ENCODE data around the gene JMJD6. TPM values are rescaled to one million over a fixed set of nuclear protein-coding genes. Genes with fewer than 3 reads are reported as not detected.
A peak's percentile ranks its signal among the peaks of the same experiment; 100 is the strongest.

The JMJD6 gene
- total and polyA plus RNA-seq, 9 of the 15 experiments (the other 6 are each of a cell fraction or from before 2014, with no cell fraction given) = 2.5 to 52.3 (median 36.3) TPM

GRCh38 chr17:76671123-76671911 lies 55.1 kb downstream of the JMJD6 start (continued):
- TF ChIP-seq, protein P1, sequence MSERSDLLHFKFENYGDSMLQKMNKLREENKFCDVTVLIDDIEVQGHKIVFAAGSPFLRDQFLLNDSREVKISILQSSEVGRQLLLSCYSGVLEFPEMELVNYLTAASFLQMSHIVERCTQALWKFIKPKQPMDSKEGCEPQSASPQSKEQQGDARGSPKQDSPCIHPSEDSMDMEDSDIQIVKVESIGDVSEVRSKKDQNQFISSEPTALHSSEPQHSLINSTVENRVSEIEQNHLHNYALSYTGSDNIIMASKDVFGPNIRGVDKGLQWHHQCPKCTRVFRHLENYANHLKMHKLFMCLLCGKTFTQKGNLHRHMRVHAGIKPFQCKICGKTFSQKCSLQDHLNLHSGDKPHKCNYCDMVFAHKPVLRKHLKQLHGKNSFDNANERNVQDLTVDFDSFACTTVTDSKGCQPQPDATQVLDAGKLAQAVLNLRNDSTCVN (CRISPR knock-in tag; IDR thresholded peaks at IDR 0.05) = no peak
- TF ChIP-seq GATAD2B (IDR thresholded peaks at IDR 0.05; ENCODE audit: borderline replicate concordance) (no peak), DACH1 (IDR thresholded peaks at IDR 0.05; ENCODE audit: partially characterized antibody) (no peak), ZKSCAN3 (CRISPR knock-in tag; IDR thresholded peaks at IDR 0.05) (no peak), PCBP2 (IDR thresholded peaks at IDR 0.05; ENCODE audit: low read depth, low read length, poor library complexity, severe bottlenecking) (no peak), TSHZ1 (CRISPR knock-in tag; IDR thresholded peaks at IDR 0.05) (no peak), PHF8 (IDR thresholded peaks at IDR 0.05; ENCODE audit: borderline replicate concordance, low read length) (peak; percentile 66; the same call in 1 of the 2 replicates), POLR2B (IDR thresholded peaks at IDR 0.05; ENCODE audit: low read depth, partially characterized antibody) (peak; percentile 34), BHLHE40 (IDR thresholded peaks at IDR 0.05; ENCODE audit: low read length) (peak; percentile 62), CCAR2 (IDR thresholded peaks at IDR 0.05; ENCODE audit: low read depth, low read length) (no peak), CBFA2T3 (IDR thresholded peaks at IDR 0.05) (no peak), TAF1 (IDR thresholded peaks at IDR 0.05; ENCODE audit: control insufficient read depth, extremely low read depth, insufficient read depth, low read length, severe bottlenecking) (peak; percentile 16), RCOR1 (IDR thresholded peaks at IDR 0.05; ENCODE audit: borderline replicate concordance in 1 of 2, low read depth in 2 of 2, low read length in 2 of 2) (peak in 1 of 2 experiments; percentile 16; a peak in 1 of 4 replicates), ZNF639 (CRISPR knock-in tag; conservative IDR thresholded peaks at IDR 0.05 in 1 of 2, IDR thresholded peaks at IDR 0.05 in 1 of 2) (peak in 1 of 2 experiments; percentile 64; a peak in 2 of 4 replicates), ETV6 (IDR thresholded peaks at IDR 0.05; ENCODE audit: borderline replicate concordance in 1 of 2, low read depth in 2 of 2, low read length in 1 of 2) (no peak), ETV6 (CRISPR knock-in tag; IDR thresholded peaks at IDR 0.05; ENCODE audit: borderline replicate concordance) (no peak), MEIS2 (IDR thresholded peaks at IDR 0.05; ENCODE audit: partially characterized antibody) (peak; percentile 20), NCOR1 (IDR thresholded peaks at IDR 0.05) (no peak), ZNF444 (CRISPR knock-in tag; IDR thresholded peaks at IDR 0.05) (no peak), ZNF644 (tag; IDR thresholded peaks at IDR 0.05; ENCODE audit: low read depth) (no peak)
